ENCODE results near the gene LRP1B. TPM values are rescaled to one million over a fixed set of nuclear protein-coding genes. Genes with fewer than 3 reads are reported as not detected.
A peak's percentile ranks its signal among the peaks of the same experiment; 100 is the strongest.
"Not testable (repeated sequence)": the region's sequence is repeated elsewhere in the genome, so short reads cannot be mapped to it uniquely, and the experiment has no call there.

LRP1B gene
- total RNA-seq, 1 donor from 2014 or later = not detected

DNA sequence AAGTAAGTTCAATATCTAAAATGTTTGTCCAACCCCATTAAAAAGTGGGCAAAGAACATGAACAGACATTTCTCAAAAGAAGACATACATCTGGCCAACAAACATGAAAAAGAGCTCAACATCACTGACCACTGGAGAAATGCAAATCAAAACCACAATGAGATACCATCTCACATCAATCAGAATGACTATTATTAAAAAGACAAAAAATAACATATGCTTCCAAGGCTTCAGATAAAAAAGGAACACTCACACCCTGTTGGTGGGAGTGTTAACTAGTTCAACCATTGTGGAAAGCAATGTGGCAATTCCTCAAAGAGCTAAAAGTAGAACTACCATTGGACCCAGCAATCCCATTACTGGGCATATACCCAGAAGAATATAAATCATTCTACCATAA lies 931.1 kb downstream of the LRP1B start:
- ATAC-seq (no peak), DNase-seq (ENCODE audit: missing footprints) (no peak)
- intact Hi-C loops (cut with DNase I) = no loop called here

DNA sequence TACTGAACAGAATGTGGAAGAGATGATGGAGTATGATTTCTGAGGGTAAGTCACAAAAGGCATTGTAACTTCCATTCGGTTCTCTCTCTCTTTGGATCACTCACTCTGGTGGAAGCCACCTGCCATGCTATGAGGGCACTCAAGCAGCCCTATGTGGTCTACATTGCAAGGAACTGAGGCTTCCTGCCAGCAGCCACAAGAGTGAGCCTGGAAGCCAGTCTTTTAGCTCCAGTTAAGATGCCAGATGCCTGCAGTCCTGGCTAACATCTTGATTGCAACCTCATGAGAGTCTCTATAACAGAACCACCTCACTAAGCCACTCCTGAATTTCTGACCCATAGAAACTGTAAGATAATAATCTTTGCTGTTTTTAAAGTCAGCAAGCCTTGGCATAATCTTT lies 935.7 kb downstream of the LRP1B start:
- ATAC-seq (no peak), DNase-seq (ENCODE audit: missing footprints) (no peak)
- intact Hi-C loops (cut with DNase I) = no loop called here

DNA sequence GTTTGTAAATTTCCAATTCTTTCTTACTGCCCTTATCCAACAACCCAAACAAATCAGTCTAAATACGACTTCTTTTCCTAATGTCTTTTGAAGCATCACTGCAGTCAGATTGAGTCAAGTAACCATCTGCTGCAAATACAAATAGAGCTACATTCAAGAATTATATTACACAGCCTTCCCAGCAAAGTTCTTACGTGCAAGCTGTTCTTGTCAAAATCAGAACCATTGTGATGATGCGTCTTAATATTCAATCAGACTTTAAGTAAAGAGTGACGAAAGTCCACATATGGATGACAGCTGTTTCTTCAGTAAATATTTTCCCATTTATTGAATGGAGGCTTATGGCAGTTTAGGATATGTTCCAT lies 943.8 kb downstream of the LRP1B start:
- no peak for ATAC-seq
- intact Hi-C loops (cut with DNase I) = no loop called here
- DNase-seq (ENCODE audit: missing footprints) = no peak

DNA sequence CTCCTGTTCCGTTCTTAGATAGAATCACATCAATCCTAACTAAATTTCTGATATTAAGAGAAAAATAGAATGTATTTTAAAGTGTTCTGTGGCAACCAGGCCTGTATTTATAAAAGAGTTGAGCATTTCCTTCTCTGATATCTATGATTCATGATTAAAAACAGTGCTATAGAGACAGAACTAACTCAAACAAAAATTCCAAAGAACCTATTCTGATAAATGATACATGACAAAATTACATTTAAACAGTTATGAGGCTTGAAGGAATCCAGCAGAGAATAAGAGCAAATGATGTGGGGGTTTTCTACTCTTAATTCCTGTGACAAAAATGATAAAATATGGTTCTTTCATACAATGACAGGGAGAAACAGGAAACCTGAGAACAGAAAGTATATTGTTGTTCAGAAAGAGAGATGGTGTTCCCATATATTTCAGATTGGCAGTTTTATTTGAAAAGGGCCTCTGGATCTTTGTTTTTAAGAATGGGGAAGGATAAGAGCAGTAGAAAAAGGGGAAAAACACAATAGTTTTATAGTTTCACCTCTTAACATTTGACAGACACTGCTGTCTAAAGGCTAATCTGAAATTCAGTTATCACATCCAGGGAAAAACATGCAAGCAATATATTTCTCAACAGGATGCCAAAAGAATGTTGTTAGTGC lies 944.3 kb downstream of the LRP1B start:
- no peak for DNase-seq (ENCODE audit: missing footprints)
- intact Hi-C loops (cut with DNase I) = no loop called here
- ATAC-seq = no peak

DNA sequence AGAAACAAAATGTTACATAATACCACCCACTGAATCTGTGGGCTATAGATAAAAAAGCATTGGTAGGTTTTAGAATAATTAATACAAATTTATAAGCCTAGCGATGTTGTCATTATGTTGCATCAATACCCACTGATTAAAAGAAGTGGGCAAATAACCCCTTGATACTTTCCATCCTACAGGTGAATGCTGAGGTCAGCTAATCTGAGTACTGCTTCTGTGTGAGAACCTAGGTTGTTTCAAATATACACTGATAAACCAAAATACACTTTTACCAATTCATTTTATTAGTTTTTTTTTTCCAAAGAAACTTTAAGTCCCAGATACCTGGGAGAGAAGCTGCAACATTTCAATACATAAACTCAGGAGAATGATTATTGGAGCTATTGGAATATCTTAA lies 948.6 kb downstream of the LRP1B start:
- no peak for DNase-seq (ENCODE audit: missing footprints)
- ATAC-seq = no peak
- intact Hi-C loops (cut with DNase I) = no loop called here

DNA sequence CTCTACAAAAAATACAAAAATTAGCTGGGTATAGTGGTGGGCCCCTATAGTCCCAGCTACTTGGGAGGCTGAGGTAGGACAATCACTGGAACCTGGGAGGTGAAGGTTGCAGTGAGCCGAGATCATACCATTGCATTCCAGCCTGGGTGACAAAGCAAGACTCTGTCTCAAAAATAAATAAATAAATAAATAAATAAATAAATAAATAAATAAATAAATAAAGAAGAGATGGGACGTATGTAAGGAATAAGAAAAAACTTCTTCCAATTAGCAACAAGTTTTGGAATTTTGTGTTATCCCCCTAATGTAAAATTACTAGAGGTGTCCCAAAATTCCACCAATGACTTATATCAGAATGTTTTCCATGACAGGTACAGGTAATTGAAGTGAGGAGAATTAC lies 961.7 kb downstream of the LRP1B start:
- ATAC-seq; intact Hi-C loops (cut with DNase I); DNase-seq (ENCODE audit: missing footprints): not testable (repeated sequence)

DNA sequence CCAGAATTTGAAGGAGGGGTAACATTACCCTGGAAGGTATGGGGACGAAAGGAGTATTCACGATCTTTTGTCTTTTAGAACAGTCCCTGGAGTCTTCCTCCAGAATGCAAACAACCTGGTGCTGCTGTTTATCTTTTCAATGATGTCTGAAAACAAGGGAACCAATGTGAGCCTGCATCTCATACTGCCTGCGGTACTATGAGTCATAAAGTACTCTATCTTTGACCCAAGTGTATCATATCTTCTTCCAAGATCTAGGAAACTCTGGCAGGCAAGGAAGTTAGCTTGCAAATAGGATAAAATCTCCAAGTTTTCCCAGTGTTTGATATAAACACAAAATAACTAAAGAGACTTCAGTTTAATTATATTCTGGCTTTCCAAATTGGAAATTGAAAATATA lies 968.5 kb downstream of the LRP1B start:
- ATAC-seq = no peak
- intact Hi-C loops (cut with DNase I) = no loop called here

DNA sequence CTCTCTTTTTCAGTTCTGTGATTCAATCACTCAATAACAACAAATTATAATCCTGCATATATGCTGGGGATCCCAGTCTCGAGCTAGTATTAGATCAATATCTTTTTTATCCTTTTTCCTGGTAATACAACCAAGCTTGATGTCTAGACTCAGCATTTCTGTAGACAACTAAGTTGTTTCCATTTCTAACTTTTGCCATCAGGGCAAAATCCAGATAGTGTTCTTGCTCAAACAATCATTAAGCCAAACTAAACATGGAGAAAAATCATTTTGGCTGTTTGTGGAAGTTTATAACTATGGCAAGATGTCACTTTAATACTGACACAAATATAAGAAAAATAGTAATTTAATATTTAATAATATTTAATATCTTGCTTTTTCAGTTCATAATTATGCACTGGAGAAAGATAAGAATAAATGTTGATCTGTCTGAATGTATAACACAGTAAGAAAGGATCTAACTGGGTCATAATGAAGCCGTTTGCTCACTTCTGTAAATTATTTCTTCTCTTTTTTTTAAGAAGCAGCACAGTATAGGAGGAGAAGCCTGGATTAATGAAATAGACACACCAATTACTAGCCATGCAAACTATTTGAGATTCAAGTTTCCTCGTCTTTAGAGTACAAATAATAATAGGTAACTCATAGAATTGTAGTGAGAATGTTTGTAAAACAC lies 979.1 kb downstream of the LRP1B start:
- no peak for DNase-seq (ENCODE audit: missing footprints)
- intact Hi-C loops (cut with DNase I) = no loop called here
- no peak for ATAC-seq

More for the DNA sequence above, 968.5 kb downstream of the LRP1B start:
- DNase-seq (ENCODE audit: missing footprints) = no peak

DNA sequence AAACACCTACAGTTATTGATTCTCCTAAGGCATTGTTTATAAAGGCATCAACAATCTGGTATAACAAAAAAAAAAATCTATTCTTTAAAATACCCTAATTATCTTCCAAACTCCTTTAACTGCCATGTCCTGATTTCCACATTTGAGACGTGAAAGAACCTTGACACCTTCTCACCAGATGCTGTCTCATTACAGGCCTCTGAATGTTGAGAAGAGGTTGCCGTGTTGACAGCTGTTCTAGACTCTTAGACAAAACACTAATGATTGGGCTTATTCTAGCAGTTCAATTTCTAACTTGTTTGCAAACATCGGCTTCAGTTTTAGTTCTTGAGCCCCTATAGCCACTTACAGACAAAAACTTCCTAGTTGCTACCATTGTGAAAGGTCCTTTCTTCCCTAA lies 988.8 kb downstream of the LRP1B start:
- ATAC-seq (no peak), DNase-seq (ENCODE audit: missing footprints) (no peak)
- intact Hi-C loops (cut with DNase I) = no loop called here

DNA sequence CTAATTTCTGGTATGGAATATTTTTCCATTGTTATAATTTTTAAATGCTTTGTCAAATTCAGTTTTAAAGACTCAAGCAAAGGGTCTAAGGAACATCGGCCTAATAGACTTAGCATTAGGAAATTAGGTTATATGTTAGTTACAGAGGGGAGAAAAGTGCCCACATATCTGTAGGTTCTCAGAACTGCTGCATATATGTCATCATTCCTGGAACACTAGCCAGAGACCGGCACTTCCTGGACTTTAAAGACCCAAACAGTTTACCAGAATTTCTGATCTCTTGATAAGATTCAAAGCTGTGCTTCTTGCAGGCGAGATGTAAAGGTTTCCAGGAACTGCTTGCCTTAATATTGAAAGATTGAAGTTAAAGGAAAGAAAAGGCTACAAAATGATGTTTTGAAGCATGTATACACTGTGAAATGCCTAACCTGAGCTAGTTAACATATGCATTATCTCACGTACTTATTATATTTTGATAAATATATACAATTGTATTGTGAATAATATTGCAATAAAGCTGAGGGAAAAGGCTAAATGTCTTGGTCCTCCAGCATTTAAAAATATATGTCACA lies 993.6 kb downstream of the LRP1B start:
- intact Hi-C loops (cut with DNase I) = no loop called here
- ATAC-seq (no peak), DNase-seq (ENCODE audit: missing footprints) (no peak)

DNA sequence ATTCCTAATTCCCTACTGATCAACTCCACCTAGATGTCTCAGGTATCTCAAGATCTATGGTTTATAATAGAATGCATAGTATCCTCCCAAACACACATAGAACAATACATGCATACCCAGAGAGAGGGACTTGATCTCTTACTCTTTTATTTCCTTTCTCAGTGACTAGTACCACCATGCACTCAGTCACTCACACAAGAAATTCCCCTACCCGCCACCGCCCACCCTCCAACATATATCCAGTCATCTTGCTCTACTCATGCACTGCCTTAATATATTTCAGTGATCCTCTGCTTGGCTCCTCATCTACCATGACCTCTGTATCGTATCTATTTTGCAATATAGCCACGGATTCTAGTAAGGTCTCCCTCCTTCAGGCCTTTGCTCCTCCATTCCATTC lies 996.9 kb downstream of the LRP1B start:
- no peak for ATAC-seq
- intact Hi-C loops (cut with DNase I) = no loop called here
- DNase-seq (ENCODE audit: missing footprints) = no peak

DNA sequence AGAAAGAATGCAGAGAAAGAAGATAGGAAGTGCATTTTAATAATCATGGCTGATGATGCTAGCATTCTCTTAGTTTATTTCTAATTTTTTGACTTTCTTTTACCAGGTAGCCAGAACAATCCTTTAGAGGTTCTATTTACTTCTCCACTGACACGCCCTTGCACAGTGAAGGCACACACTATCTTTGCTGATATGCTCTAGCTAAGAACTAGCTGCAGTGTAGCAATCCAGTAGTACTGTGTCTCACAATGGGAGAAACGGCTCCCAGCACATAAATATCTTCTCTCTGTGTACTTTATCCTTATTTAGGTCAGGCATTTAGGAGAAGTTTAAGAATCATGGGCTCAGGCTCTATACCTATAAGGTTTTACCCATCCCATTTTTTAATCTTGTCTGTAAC lies 1005.4 kb downstream of the LRP1B start:
- intact Hi-C loops (cut with DNase I) = no loop called here
- ATAC-seq (peak; percentile 48), DNase-seq (ENCODE audit: missing footprints) (no peak)

DNA sequence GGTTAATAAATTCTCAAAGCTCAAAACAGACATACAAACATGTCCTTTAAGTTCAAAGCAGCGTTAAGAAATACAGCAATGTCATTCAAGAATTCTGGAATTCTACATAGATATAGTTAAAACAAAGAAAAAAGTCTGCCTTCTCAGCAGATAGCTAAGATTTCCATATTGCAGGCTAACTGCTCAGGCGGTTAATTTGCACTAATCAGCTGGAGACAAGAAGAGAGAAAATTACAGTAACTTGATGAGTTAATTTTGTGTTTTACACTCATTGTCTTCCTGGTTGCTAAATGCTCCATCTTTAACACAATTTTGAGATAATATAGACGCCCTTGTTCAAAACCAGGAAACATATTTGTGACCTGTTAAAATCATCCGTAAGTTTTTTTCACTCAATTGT lies 1012.0 kb downstream of the LRP1B start:
- intact Hi-C loops (cut with DNase I) = no loop called here
- no peak for ATAC-seq
- DNase-seq (ENCODE audit: missing footprints) = no peak

DNA sequence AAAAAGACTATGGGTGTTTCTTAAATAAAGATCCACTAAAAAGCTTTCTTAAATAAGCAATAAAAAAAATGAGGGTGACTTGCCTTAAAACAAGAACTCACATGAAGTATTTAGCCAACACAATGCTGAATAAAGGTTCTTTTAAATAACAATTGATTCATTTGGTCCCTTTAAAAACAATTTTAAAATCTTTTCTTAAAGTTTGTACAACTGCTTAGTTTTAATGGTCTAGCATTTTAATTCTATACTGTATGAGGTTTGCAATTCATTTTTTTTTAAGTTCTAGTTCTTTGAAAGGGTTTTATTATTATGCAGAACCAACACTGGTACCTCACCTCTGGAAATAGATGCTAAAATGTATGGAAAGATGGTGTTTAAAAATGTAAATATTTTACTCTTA lies 1017.5 kb downstream of the LRP1B start:
- intact Hi-C loops (cut with DNase I) = no loop called here
- DNase-seq (ENCODE audit: missing footprints) (no peak), ATAC-seq (no peak)

DNA sequence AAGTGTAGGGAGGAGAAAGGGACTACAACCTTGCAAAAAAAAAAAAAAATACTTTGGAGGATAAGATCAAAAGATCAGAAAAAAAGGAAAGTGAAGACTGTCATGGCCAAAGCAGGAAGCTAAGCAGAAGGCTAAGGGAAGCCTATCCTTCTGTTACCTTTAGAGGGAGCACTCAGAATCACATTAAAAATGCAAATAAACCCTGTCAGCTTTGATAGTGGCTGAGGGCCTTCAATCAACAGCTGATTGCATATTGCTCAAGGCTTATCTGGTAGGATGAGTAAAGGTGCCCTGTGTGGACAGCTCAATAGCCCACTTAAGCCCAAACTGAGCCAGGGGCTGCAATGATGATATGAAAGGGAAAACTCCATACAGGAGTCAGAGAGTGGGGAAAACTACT lies 1021.2 kb downstream of the LRP1B start:
- DNase-seq (ENCODE audit: missing footprints) = no peak
- intact Hi-C loops (cut with DNase I) = no loop called here
- ATAC-seq = peak; percentile 46

DNA sequence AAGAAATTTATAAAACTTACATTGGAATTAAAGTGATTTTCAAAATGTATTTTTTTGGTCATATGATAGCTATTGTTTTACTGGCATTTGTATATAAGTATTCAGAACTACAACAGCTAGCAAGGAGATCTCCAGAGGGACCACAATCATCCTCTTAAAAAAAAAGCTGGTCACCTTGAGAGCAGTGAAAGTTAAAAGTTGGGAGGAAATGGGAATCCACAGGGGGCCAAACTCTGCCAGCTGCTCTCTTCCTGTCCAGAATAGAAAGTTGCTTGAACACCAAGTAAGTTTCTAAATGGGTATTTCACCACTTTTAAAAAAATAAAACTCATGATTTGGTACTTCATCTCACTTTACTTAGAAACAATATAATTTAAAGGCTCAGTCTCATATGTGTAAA lies 1025.1 kb downstream of the LRP1B start:
- intact Hi-C loops (cut with DNase I) = no loop called here
- DNase-seq (ENCODE audit: missing footprints) (no peak), ATAC-seq (no peak)

DNA sequence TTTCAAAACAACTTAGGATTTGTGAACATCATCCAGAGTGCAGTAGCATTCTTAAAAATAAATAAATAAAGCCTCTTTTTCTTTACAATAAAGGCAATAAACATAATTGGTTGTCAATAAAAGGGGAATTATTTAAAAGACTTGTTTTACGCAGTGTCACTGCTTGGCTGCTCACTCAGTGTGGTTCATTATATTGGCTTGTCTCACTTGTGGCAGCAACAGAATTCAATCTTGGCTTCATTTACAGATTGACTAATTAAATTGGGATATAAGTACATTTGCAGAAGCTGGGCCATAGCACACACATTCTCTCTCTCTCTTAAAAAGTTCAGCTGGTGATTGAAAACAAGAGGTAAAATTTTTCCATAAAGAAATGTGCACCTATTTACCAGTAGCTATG lies 1027.6 kb downstream of the LRP1B start:
- DNase-seq (ENCODE audit: missing footprints) (no peak), ATAC-seq (no peak)
- intact Hi-C loops (cut with DNase I) = no loop called here

DNA sequence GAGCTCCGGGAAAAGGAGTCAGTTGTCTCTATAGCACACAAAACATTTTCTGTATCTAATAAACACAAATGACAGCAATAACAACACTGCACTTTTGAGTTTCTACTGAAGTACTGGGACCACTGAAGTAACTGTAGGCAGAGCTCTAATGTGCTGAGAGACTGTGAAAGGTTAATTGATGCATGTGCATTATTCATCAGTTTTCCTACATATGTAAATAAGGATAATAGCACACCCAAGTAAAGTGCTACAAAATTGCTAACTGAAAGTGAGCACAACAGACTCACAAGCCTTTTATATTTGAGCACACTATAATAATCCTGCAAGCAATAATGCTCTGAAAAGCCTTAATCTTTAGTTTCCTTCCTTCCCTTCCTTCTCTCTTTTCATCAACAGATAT lies 1051.6 kb downstream of the LRP1B start:
- intact Hi-C loops (cut with DNase I) = no loop called here
- no peak for DNase-seq (ENCODE audit: missing footprints)
- ATAC-seq = no peak

DNA sequence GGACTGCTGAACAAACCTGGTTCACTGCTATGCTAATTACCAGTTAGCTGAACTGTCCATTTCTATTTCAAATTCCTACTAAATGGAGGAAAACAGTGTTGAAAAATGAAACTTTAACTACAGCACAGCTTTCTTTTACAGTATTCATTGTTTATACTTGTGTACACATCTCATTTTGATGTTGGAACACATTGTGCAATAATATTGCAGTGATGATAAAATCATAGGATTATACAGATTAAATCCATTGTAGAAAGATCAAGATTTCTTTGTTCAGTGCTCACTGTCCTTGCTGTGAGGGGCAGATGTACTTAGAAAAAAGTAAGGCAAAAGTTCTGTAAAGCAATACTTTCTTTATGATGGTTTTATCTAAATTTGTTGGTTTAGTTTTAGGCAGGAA lies 1055.1 kb downstream of the LRP1B start:
- DNase-seq (ENCODE audit: missing footprints) = no peak
- no peak for ATAC-seq
- intact Hi-C loops (cut with DNase I) = no loop called here

DNA sequence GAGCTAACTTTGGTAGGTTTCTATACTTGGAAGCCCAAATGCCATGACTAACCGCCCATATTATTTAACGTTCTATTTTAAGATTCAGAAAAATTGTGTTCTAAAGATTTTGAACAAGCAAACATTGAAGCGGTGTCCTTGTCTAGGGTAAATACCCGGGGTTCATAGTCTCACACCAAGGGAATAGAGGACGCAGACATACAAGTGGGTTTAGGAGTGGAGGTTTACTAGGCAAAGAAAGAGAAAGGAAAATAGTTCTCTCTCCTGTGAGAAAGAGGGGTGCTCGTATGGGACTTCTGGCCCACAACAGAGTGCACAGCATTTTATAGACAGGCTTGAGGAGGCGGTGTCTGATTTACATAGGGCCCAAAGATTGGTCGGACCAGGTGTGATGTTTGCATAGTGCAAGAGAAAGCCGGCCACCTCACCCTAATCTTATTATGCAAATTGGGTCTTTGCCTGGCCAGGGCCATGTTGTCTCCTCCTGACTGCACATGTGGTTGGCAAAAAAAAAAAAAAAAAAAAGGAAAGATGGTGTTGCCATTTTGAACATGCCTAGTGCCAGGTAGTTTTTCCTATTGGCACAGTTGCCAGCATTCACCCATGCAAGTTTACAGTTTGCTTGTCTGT lies 1062.6 kb downstream of the LRP1B start:
- DNase-seq (ENCODE audit: missing footprints) (no peak), ATAC-seq (no peak)
- intact Hi-C loops (cut with DNase I) = no loop called here
